ENCODE results near the gene ACTR3.
"Not testable (repeated sequence)": the region's sequence is repeated elsewhere in the genome, so short reads cannot be mapped to it uniquely, and the experiment has no call there.

ACTR3 gene

DNA sequence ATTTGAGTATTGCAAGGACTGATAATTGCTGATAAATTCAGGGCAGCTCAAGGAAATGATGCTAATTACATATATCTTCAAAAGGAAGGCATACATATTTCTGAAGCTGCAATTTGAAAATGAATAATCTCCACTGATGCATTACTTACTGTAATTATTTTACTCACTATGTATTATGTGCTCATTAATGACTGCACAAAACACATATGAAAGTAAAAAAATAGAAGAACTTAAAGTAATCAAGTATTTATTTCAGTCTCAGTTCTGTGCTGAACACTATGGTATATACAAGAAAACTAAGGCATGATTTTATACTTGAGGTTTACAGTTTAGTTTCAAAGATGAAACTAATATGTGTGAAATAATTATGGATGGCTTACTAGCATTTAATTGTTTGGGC is 9.3 kb downstream of the ACTR3 start:
- in situ Hi-C loops (cut with HindIII; ENCODE audit: low sequenced_read_pairs), result no loop called here

DNA sequence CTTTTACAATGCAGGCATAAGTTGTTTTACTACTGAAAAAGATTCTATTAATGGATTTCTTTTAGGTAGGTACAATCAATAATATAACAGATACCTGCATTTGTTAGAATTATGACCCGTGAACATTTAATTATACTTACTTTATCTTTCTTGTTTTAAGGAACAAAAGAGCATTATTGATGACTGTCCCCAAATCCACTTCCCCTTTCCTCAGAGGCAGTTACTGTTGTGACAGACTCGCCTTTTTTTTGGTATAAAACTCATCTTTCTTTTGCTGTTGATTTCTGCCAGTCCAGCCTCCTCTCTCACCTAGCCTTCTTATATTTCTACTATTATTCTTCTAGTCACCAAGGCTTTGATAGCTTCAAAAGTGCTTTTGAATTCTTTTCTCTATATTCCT is 12.1 kb downstream of the ACTR3 start:
- in situ Hi-C loops (cut with HindIII; ENCODE audit: low sequenced_read_pairs), result no loop called here

DNA sequence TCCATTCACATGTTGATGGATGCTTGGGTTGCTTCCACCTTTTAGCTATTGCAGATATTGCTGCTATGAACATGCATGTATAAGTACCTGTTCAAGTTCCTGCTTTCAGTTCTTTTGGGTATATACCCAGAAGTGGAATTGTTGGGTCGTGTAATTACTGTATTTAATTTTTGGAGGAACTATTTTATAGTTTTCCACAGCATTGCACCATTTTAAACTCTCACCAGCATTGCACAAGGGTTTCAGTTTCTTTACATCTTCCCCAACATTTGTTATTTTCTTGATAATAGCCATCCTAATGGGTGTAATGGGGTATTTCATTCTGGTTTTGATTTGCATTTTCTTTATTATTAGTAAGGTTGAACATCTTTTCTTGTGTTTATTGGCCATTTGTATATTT is 16.0 kb downstream of the ACTR3 start:
- in situ Hi-C loops (cut with HindIII; ENCODE audit: low sequenced_read_pairs), result no loop called here

GRCh38 chr2:113906647-113907046 is 16.8 kb downstream of the ACTR3 start:
- in situ Hi-C loops (cut with HindIII; ENCODE audit: low sequenced_read_pairs), result no loop called here

- in situ Hi-C loops (cut with HindIII; ENCODE audit: low sequenced_read_pairs), result no loop called here
Observed at GRCh38 chr2:113907297-113907696, 17.4 kb downstream of the ACTR3 start.

DNA sequence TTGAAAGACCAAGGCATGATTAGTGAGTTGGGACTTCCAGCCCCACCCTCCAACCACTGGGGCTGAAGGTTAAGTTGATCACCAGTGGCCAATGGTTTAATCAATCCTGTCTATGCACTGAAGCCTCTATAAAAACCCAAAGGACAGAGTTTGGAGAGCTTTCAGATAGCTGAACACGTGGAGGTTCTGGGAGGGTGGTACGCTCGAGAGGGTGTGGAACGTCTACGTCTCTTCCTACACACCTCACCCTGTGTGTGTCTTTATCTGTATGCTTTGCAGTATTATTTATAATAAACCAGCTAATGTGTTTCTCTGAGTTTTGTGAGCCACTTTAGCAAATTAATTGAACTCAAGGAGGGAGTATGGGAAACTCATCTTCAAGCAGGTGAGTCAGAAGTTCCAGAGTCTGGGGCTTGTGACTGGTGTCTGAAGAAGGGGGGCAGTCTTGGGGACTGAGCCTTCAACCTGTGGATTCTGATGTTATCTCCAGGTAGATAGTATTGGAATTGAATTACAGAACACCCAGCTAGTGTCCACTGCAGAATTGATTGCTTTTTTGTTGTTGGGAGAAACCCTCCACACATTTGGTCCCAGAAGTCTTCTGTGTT is 20.3 kb downstream of the ACTR3 start:
- in situ Hi-C loops (cut with HindIII; ENCODE audit: low sequenced_read_pairs), result no loop called here

GRCh38 chr2:113910967-113911678 is 21.2 kb downstream of the ACTR3 start:
- in situ Hi-C loops (cut with HindIII; ENCODE audit: low sequenced_read_pairs), result no loop called here

GRCh38 chr2:113915082-113915819 is 25.4 kb downstream of the ACTR3 start:
- in situ Hi-C loops (cut with HindIII; ENCODE audit: low sequenced_read_pairs), result no loop called here

GRCh38 chr2:113918229-113918628 is 28.3 kb downstream of the ACTR3 start:
- in situ Hi-C loops (cut with HindIII; ENCODE audit: low sequenced_read_pairs), result no loop called here

GRCh38 chr2:113920996-113921395 is 31.1 kb downstream of the ACTR3 start:
- in situ Hi-C loops (cut with HindIII; ENCODE audit: low sequenced_read_pairs), result no loop called here

GRCh38 chr2:113922335-113922734 is 32.4 kb downstream of the ACTR3 start:
- in situ Hi-C loops (cut with HindIII; ENCODE audit: low sequenced_read_pairs), result no loop called here

DNA sequence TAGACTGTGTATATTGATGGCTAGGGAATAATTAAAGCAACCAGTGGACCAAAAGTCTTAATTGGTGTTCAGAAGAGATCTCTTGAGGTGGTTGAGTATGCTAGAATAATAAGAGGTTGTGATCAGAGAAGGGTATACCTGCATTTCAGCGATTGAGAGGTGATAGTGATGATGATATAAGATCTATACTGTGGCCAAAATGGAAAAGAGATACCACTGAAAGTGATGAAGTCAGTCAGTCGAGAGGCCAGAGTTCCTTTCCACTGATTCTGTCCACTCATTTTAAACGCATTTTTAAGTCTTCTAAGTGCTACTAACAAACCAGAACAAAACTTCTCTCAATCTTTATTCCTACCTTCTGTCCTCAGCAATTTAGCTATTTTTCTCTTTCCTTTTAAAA is 32.9 kb downstream of the ACTR3 start:
- in situ Hi-C loops (cut with HindIII; ENCODE audit: low sequenced_read_pairs), result no loop called here

DNA sequence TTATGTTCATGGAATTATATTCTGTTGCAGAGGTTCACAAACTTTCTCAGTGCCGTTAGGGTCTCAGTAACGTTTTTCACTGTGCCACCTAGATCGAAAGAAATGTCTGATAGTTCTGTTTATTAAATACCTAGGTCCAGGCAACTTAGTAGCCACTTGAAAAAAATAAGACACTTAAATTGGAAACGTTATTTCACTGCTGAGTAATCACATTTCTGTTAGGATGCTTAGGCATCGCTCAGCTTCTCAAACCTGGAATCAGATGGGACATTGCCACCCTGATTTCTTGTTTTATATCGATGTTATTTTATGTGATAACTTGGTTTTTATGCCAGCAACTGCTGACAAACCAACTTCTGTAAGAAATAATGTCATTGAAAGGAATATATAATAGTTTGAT is 36.0 kb downstream of the ACTR3 start:
- in situ Hi-C loops (cut with HindIII; ENCODE audit: low sequenced_read_pairs), result no loop called here

DNA sequence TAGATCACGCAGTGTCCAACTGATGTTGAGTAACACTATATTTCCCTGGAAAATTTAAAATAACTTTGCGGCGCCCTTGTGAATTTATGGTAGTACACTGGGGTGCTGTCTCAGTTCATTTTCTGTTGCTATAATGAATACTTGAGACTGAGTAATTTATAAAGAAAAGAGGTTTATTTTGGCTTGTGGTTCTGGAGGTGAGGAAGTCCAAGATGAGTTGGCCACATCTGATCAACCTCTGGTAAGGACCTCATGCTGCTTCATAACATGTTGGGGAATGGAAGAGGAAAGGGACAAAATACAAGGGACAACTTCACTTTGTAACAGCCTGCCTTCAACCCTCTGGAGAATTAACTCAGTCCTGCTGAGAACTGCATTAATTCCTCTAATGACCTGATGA is 36.4 kb downstream of the ACTR3 start:
- in situ Hi-C loops (cut with HindIII; ENCODE audit: low sequenced_read_pairs), result no loop called here

- in situ Hi-C loops (cut with HindIII; ENCODE audit: low sequenced_read_pairs), result no loop called here
Observed at GRCh38 chr2:113930448-113930847, 40.6 kb downstream of the ACTR3 start.

- in situ Hi-C loops (cut with HindIII; ENCODE audit: low sequenced_read_pairs), result no loop called here
Observed at GRCh38 chr2:113937501-113937900, 47.6 kb downstream of the ACTR3 start.

GRCh38 chr2:113940891-113941290 is 51.0 kb downstream of the ACTR3 start:
- in situ Hi-C loops (cut with HindIII; ENCODE audit: low sequenced_read_pairs), result no loop called here

- in situ Hi-C loops (cut with HindIII; ENCODE audit: low sequenced_read_pairs), result not testable (repeated sequence)
Observed at GRCh38 chr2:113945784-113946183, 55.9 kb downstream of the ACTR3 start.

GRCh38 chr2:113950906-113951305 is 61.0 kb downstream of the ACTR3 start:
- in situ Hi-C loops (cut with HindIII; ENCODE audit: low sequenced_read_pairs), result not testable (repeated sequence)

- in situ Hi-C loops (cut with HindIII; ENCODE audit: low sequenced_read_pairs), result no loop called here
Observed at GRCh38 chr2:113961000-113961399, 71.1 kb downstream of the ACTR3 start.

GRCh38 chr2:113962692-113963480 is 73.0 kb downstream of the ACTR3 start:
- in situ Hi-C loops (cut with HindIII; ENCODE audit: low sequenced_read_pairs), result no loop called here

Measured in DLD1 (cell line).